Measurements from ENCODE around the gene BCL11B. TPM values are rescaled to one million over a fixed set of nuclear protein-coding genes. Genes with fewer than 3 reads are reported as not detected.

BCL11B gene
- total and polyA plus RNA-seq, 2 experiments from 2014 or later, result 0.04 to 2.8 TPM

DNA sequence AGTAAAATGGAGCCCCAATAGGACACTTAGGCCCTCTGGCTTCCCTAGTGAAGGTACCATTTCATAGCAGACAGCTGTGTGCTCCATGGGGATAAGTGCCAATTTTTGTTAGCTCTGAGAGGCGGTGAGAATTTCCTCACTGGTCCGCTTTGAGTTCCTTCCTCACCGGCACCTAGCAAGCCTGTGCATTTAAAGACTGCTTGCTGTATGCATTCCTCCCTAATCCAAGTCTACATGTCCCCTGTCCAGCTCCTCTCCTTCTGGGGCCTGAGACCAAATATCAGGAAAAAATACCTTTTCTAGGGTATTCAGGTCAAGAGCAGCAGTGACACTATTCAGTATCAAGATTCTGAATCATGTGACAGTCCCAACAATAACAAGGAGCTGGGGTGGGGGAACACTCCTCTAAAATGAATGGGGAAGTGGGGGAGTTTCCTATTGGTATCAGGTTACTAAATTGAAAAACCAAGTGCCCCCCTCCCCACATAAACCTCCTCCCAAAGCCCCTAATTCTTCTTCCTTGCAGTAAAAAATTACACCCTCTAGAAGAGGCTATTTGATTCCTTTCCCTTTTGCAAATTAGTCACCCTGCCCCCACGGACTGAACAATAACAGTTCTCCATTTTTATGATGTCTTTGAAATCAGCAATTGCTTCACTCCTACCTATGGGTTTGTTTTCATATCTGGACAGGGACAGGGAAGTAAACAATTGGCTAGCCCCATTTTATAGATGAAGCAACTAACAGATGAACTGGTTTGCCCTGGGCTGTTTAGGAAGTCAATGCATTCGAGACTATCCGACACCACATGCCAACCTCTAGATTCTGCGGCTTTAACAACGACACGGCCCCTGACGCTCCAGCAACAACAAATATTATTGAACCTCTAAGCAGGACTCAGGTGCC, 28.9 kb downstream of the BCL11B start:
- DNase-seq (ENCODE audit: low read depth in 1 of 2, low spot score in 1 of 2), result no peak
- Histone ChIP-seq H3K4me3 (no peak overlapping the region), H3K4me1 (ENCODE audit: low read depth) (peaks cover 14% of the 10 kb centered on the region), H3K27ac (no peak overlapping the region), H3K9me3 (ENCODE audit: low read depth) (no peaks in the 10 kb centered on the region), H3K36me3 (no peaks in the 10 kb centered on the region), H3K27me3 (peaks cover 27% of the 10 kb centered on the region)
- TF ChIP-seq CTCF (IDR thresholded peaks at IDR 0.05; ENCODE audit: low read depth, low read length), result no peak

GRCh38 chr14:99242238-99242637, 29.8 kb downstream of the BCL11B start:
- Histone ChIP-seq H3K4me3 (no peak overlapping the region), H3K4me1 (ENCODE audit: low read depth) (peaks cover 14% of the 10 kb centered on the region), H3K9me3 (ENCODE audit: low read depth) (no peaks in the 10 kb centered on the region), H3K27me3 (peaks cover 19% of the 10 kb centered on the region), H3K36me3 (no peaks in the 10 kb centered on the region), H3K27ac (no peak overlapping the region)
- TF ChIP-seq CTCF (IDR thresholded peaks at IDR 0.05; ENCODE audit: low read depth, low read length), result no peak
- DNase-seq (ENCODE audit: low read depth in 1 of 2, low spot score in 1 of 2), result no peak

GRCh38 chr14:99241325-99242010, 30.5 kb downstream of the BCL11B start:
- no peaks in the 10 kb centered on the region for H3K9me3 ChIP-seq (ENCODE audit: low read depth)
- H3K4me1 ChIP-seq (ENCODE audit: low read depth), result peaks cover 14% of the 10 kb centered on the region
- no peak for DNase-seq (ENCODE audit: low read depth in 1 of 2, low spot score in 1 of 2)
- peaks cover 11% of the 10 kb centered on the region for H3K27me3 ChIP-seq
- H3K36me3 ChIP-seq, result no peaks in the 10 kb centered on the region
- no peak for TF ChIP-seq CTCF (IDR thresholded peaks at IDR 0.05; ENCODE audit: low read depth, low read length)
- H3K27ac ChIP-seq, result no peak overlapping the region
- H3K4me3 ChIP-seq, result no peak overlapping the region

- Histone ChIP-seq H3K9me3 (ENCODE audit: low read depth) (no peaks in the 10 kb centered on the region), H3K36me3 (no peaks in the 10 kb centered on the region), H3K4me1 (ENCODE audit: low read depth) (peaks cover 18% of the 10 kb centered on the region), H3K27ac (no peak overlapping the region), H3K4me3 (no peak overlapping the region), H3K27me3 (peaks cover 7% of the 10 kb centered on the region)
- TF ChIP-seq CTCF (IDR thresholded peaks at IDR 0.05; ENCODE audit: low read depth, low read length), result no peak
- DNase-seq (ENCODE audit: low read depth in 1 of 2, low spot score in 1 of 2), result no peak
Measured at GRCh38 chr14:99240627-99241324, 31.2 kb downstream of the BCL11B start.

DNA sequence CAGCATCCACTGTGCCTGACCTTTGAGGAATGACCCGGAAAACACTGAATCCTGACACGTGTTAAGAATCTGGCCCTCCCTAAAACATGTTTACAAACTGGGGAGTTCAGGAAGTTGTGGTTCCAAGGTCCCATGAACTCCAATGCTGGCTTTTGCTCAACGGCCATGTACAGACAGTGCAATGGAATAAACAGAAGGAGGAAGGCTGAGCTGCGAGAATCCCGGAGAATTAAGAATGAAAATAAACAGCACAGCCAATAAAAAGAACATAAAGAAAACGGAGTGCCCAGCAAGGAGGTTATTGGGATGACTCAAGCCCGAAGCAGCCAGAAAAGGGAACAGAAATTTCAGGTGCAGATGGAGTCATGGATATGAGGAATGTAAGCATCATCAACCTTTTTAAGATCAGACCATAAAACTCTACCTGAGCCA, 32.3 kb downstream of the BCL11B start:
- Histone ChIP-seq H3K9me3 (ENCODE audit: low read depth) (no peaks in the 10 kb centered on the region), H3K27me3 (peaks cover 4% of the 10 kb centered on the region), H3K36me3 (no peaks in the 10 kb centered on the region), H3K4me1 (ENCODE audit: low read depth) (peaks cover 14% of the 10 kb centered on the region), H3K27ac (no peak overlapping the region), H3K4me3 (no peak overlapping the region)
- no peak for TF ChIP-seq CTCF (IDR thresholded peaks at IDR 0.05; ENCODE audit: low read depth, low read length)
- DNase-seq (ENCODE audit: low read depth in 1 of 2, low spot score in 1 of 2), result no peak
